HG03196 (cell line): ENCODE data around the gene SELENOO.
A peak's percentile ranks its signal among the peaks of the same experiment; 100 is the strongest.

Source experiments
- ATAC-seq: cut with Tn5 transposase; IDR thresholded peaks from one replicate; pipeline ENCODE4 v1.9.1; 2021; ENCODE audit not compliant: unreplicated experiment

Gene SELENOO

GRCh38 chr22:50232481-50233151 is 31.8 kb downstream of the SELENOO start:
- ATAC-seq = no peak

- no peak for ATAC-seq
Observed at GRCh38 chr22:50233223-50233622, 32.4 kb downstream of the SELENOO start.

- ATAC-seq = no peak
Observed at GRCh38 chr22:50236731-50237409, 36.1 kb downstream of the SELENOO start.

- ATAC-seq = no peak
Observed at GRCh38 chr22:50238755-50239154, 37.9 kb downstream of the SELENOO start.

DNA sequence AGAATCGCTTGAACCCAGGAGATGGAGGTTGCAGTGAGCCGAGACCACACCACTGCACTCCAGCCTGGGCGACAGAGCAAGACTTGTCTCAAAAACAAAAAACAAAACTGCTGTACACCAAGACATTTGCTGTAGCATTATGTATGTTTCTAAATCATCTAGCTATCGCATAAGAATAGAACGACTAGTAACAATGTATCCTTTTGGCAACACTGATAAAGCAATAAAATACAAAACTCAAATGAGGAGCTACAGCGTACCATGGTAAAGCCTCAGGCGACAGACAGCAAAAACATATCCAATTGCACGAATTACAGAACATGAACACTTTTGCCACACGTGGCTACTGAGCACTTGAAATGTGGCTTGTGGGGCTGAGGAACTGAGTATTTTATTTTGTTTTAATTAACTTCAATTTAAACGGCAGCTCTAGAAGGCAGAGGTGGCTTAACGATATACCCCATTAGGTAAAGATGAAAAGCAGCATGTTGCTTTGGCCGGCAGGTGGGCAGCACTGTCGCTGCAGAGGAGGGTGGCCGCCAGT is 41.7 kb downstream of the SELENOO start:
- no peak for ATAC-seq

GRCh38 chr22:50243685-50244419 is 43.0 kb downstream of the SELENOO start:
- no peak for ATAC-seq

DNA sequence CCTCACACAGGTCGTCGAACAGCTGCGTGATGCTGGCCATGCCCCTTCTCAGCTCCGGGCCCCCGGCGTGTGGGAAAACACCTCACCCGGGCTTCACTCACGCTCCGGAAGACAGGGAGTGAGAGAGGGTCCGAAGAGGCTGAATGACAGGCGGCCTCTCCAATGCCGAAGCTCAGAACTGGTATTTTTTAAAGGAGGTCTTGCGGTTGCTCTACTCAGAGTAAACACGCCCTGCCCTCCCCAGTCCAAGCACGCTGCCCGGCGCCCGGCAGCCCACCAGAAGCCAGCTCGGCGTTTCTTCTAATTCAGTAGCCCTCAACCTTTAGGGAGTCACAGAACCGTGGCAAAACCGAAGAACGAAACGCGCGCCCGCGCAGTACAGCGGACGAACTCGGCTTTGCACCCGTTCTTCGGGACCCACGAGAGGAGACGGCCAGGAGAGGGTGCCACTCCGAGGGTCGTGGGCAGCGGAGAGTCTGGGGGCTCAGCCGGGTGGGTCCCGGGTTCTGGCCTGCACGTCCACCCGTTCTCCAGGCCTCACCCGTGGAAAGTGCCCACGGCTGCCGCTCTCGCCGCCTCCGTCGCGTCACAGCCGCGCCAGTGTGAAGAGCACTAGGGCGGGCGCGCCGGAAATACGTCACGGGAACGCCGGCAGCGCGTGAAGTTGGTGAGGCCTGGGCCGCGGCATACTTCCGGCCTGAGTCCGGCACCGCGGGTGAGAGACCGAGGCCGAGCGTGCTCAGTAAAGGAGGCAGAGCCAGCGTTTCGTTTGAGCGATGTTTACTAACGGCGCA is 43.8 kb downstream of the SELENOO start, which contains the start of gene TUBGCP6:
Gene TUBGCP6, minus strand, starts transcription at position 604 of the 794 bp plus-strand sequence. Its CDS starts 564 bp downstream, at position 40.
- peak; percentile 65 for ATAC-seq

- ATAC-seq = no peak
Observed at GRCh38 chr22:50245214-50246072, 44.6 kb downstream of the SELENOO start.

DNA sequence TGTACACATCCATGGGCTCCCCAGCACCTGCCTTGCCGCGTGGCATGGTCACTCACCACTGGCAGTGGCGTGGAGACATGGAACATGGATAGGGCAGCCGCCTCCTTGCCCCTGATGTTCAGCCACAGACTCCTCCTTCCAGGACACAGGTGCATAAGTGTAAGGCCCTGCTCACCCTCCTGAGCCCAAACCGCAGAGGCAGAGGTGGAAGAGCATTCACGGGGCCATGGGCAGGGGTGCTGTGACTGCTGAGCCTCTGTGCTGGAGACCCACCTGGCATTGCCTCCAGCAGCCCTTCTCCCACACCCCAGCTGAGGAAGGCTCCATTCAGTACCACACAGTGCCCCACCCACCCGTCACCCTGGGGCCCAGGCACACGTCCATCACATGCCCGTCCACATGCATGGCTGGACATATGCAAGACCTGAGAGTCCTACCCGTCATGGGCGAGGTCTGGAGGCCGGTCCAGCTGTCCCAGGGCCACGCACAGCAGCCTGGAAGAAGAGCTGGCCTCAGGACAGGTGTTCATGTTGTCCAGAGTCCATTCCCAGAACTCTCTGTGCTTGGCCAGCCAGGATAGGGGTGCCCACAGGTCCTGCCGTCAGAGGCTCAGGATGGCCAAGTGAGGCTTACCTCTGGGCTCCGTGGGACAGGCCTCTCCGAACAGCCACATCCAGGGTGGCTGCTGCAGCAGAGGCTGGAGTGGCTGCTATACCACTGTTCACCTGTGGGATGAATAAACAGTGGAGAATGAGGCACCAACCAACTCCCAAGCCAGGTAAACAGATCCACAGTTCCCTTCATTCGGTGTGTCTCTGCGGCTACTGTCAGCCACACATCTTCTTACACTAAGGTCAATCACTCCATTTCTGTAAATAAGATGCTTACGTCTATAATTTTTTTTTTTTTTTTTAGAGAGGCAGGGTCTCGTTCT is 45.7 kb downstream of the SELENOO start:
- no peak for ATAC-seq

GRCh38 chr22:50247748-50248147 is 46.9 kb downstream of the SELENOO start:
- no peak for ATAC-seq

- ATAC-seq = no peak
Observed at GRCh38 chr22:50248196-50249081, 47.6 kb downstream of the SELENOO start.

GRCh38 chr22:50249341-50250248 is 48.8 kb downstream of the SELENOO start:
- no peak for ATAC-seq

- ATAC-seq = no peak
Observed at GRCh38 chr22:50250249-50250554, 49.4 kb downstream of the SELENOO start.

GRCh38 chr22:50250555-50251476 is 50.0 kb downstream of the SELENOO start, which contains the start of gene HDAC10:
Gene HDAC10, minus strand, starts transcription at chr22:50251265. Its CDS starts 233 bp downstream, at chr22:50251032.
- ATAC-seq = peak; percentile 44

GRCh38 chr22:50251477-50252081 is 50.8 kb downstream of the SELENOO start:
- ATAC-seq = no peak
